ENCODE data around the gene ZNF750.

The ZNF750 gene

GRCh38 chr17:82873521-82873920 is 33.7 kb upstream of the ZNF750 start:
- in situ Hi-C loops (cut with MboI; ENCODE audit: low sequenced_read_pairs) = no loop called here

GRCh38 chr17:82872591-82873520 is 33.0 kb upstream of the ZNF750 start:
- in situ Hi-C loops (cut with MboI; ENCODE audit: low sequenced_read_pairs) = no loop called here

GRCh38 chr17:82871776-82872561 is 32.1 kb upstream of the ZNF750 start:
- in situ Hi-C loops (cut with MboI; ENCODE audit: low sequenced_read_pairs) = no loop called here

GRCh38 chr17:82871056-82871775 is 31.4 kb upstream of the ZNF750 start:
- in situ Hi-C loops (cut with MboI; ENCODE audit: low sequenced_read_pairs) = no loop called here

- in situ Hi-C loops (cut with MboI; ENCODE audit: low sequenced_read_pairs) = no loop called here
Measured at GRCh38 chr17:82870541-82870940, 30.7 kb upstream of the ZNF750 start.

- in situ Hi-C loops (cut with MboI; ENCODE audit: low sequenced_read_pairs) = no loop called here
Measured at GRCh38 chr17:82870091-82870491, 30.3 kb upstream of the ZNF750 start.

- in situ Hi-C loops (cut with MboI; ENCODE audit: low sequenced_read_pairs) = no loop called here
Measured at GRCh38 chr17:82869536-82869935, 29.7 kb upstream of the ZNF750 start.

- in situ Hi-C loops (cut with MboI; ENCODE audit: low sequenced_read_pairs) = no loop called here
Measured at GRCh38 chr17:82868715-82869131, 28.9 kb upstream of the ZNF750 start.

- in situ Hi-C loops (cut with MboI; ENCODE audit: low sequenced_read_pairs) = no loop called here
Measured at GRCh38 chr17:82867763-82868325, 28.0 kb upstream of the ZNF750 start.

GRCh38 chr17:82866590-82867191 is 26.9 kb upstream of the ZNF750 start:
- in situ Hi-C loops (cut with MboI; ENCODE audit: low sequenced_read_pairs) = no loop called here

- in situ Hi-C loops (cut with MboI; ENCODE audit: low sequenced_read_pairs) = no loop called here
Measured at GRCh38 chr17:82865774-82866395, 26.1 kb upstream of the ZNF750 start.

GRCh38 chr17:82865274-82865673 is 25.5 kb upstream of the ZNF750 start:
- in situ Hi-C loops (cut with MboI; ENCODE audit: low sequenced_read_pairs) = no loop called here

- in situ Hi-C loops (cut with MboI; ENCODE audit: low sequenced_read_pairs) = no loop called here
Measured at GRCh38 chr17:82864713-82865248, 25.0 kb upstream of the ZNF750 start.

GRCh38 chr17:82863941-82864712 is 24.3 kb upstream of the ZNF750 start:
- in situ Hi-C loops (cut with MboI; ENCODE audit: low sequenced_read_pairs) = no loop called here

GRCh38 chr17:82863383-82863940 is 23.6 kb upstream of the ZNF750 start:
- in situ Hi-C loops (cut with MboI; ENCODE audit: low sequenced_read_pairs) = no loop called here

GRCh38 chr17:82862737-82863382 is 23.0 kb upstream of the ZNF750 start:
- in situ Hi-C loops (cut with MboI; ENCODE audit: low sequenced_read_pairs) = no loop called here

- in situ Hi-C loops (cut with MboI; ENCODE audit: low sequenced_read_pairs) = no loop called here
Measured at GRCh38 chr17:82862191-82862590, 22.4 kb upstream of the ZNF750 start.

- in situ Hi-C loops (cut with MboI; ENCODE audit: low sequenced_read_pairs) = no loop called here
Measured at GRCh38 chr17:82861393-82861775, 21.6 kb upstream of the ZNF750 start.
